NCI-H2107 treated with DMSO at 0.1 percent for 48 hours (cell line): ENCODE data around the gene SCN3A.

Experiments used
- DNase-seq: peaks from one replicate; lab custom pipeline; 2025; ENCODE audit not compliant: unreplicated experiment; lab: John Stamatoyannopoulos, UW

Gene SCN3A

DNA sequence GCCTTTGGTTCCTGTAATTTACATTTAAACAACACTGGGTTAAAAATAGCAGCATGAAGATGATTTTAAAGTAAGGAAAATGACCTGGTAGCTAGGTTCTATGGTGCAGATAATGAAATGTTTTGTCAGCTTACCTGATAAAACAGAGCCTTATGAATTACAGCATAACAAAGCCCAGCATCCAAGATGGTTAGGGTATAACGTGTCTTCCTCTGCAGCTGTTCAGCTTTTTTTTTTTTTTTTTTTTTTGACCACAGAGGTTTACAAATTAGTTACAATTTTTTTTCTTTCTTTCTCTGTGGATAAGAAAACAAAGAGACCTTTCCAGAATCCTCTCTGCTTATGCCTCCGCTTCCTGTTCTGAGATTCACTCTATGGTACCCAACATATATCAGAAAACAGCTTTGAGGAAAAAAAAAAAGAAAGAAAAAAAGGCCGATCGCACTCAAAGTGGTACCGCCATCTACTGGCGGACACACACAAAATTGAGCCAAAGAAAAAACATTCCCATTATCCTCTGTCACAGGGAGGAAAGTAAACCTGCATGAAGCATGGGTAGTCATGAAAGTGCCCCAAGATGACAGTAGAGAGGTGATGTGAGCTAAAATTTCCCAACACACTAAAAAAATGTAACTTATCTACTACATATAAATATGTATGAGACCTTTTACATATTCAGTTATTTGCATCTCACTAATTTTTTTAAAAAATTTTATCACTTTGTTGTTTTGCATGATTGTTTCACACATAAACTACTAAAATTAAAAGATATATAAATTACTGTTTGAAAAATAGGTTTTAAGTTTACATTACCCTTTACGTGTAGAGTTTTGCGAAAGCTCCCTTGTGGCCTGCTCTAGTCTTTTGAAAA lies at the start of gene SCN3A:
SCN3A (minus strand) TSS at position 362 of the 871 bp plus-strand sequence. CDS start 27,656 bp downstream, outside the sequence.
- DNase-seq: peak; percentile 79

DNA sequence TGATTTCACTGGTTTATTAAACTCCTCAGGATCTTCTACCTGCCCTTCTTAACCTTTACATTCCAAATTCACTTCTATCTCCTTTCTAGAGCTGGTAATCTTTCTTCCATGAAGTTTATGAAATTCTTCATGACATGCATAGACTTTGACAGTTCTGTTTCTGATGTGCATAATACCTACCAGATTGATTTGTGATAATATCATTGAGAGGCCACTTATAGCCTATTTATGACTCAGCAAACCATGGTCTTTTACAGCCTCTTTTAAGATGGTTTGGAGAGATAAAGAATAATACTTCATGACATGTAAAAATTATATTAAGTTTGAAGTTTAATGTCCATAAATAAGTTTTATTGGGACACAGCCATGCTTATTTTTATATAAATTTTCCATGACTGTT lies 49.3 kb upstream of the SCN3A start:
- DNase-seq: no peak

DNA sequence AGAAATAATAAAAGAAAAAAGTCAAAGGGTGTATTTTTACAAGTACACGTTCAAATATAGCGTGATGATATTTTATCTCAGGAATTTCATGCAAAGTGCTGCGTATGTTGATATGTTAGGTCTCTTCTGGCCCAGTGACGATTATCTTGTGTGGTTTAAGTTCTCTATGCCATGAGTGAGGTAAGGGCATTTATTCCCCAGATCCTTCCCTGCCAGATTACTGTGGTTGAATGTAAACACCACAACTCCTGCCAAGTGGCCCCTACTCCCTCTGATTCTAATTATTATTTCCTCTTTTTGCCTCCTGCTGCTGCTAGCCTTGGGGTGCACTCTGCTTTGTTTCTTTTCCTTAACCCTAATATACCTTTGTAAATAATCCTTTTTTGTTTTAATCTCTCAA lies 47.5 kb upstream of the SCN3A start:
- peak; percentile 38 for DNase-seq

DNA sequence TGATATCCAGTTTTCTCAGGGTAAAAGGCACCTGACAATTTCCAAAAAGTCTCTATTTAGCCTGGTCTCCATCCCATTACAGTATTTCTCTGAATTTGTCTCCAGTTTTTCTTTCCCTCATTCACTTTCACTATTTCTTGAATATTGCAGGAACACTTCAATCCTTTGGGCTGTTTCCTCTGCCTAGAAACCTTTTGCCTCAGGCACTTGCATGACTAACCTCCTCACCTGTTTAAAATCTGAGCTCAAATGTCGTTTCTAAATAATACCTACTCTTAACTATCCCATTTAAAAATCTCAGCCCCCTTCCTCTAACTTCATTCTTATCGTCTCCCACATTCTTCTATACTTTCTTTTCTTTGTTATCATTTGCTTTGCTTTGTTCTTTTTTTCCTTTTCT lies 44.4 kb upstream of the SCN3A start:
- no peak for DNase-seq

DNA sequence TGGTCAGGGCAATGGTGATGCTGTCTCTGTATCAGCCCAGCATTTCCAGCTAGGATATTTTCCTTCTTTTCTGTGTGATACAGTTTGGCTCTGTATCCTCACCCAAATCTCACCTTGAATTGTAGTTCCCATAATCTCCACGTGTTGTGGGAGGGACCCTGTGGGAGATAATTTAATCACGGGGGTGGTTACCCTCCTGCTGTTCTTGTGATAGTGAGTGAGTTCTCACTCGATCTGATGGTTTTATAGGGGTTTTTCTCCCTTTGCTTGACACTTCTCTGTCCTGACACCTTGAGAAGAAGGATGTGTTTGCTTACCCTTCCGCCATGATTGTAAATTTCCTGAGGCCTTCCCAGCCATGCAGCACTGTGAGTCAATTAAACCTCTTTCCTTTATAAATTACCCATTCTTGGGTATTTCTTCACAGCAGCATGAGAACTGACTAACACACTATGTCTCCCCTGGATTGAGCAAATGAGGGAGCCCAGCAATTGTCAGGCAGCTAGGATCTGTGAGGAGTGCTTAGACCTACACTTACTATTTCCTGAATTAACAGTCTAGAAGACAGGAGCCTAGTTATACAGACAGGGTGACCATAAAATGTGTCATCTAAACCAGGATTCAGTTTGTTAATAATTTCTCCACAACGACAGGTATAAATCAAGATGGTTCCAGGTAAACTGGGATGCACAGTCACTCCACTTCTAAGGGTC lies 41.4 kb upstream of the SCN3A start:
- DNase-seq: no peak

DNA sequence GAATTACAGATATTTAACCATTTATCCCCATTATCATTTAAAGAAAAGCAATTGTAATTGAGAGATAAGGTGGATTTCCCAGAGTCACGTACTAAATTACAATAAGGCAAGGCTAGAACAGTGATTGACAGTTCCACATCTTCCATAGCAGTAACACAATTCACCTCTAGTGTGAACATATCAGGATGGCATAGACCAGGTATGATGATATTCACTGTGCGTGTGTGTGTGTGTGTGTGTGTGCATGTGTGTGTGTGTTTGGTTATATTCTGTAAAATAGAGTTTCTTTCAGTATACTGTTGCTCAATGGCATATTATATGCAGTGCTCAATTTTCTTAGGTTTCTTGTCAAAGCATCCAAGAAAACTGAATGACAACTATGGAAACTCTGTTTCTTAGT lies 37.1 kb upstream of the SCN3A start:
- no peak for DNase-seq

DNA sequence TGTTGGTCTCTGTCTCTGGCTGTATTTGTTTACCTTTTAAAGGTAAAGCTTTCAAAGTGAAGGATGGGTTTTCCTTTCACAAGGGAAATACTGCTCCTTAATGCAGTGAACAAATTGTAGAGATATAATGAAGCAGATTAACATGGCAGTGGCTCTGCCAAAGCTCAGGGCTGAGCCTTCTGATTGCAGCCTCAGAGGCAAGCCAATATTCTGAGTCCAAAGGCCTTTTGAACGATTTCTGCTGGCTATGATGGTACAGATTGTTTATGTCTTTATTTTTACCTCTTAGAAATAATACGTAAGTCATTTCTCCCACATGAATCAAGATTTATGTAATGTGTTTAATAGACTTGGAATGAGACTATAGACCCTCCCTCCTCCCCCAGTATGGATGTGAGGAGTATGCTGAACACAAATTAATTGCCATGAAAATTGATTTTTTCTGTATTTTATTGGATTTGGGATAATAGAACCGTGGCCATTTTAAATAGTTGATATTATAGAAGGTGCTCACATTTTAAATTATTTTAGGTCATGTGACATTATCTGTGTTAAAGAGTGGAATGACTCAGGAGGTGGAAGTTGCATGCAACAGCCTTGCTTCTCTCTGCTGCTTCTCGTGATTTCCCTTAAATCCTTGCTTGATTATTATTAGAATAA lies 36.1 kb upstream of the SCN3A start:
- peak; percentile 47 for DNase-seq

DNA sequence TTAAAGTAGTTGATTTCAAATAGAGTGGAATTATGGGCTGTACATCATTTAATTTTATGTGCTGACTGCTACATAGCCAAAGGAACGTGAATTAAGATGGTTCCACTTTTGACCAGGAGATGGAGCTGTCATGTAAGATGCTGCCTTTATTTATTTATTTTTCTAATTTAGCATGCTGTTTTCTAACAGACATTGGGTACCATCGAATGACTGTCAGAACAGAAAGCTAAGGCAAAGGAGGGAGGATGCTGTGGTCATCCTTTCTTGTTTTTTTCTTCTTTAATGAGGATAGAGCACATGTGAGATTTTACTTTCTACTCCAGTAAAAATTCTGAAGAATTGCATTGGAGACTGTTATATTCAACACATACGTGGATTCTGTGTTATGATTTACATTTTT lies 35.4 kb upstream of the SCN3A start, which contains the start of gene SCN2A:
SCN2A (plus strand) TSS at position 185 of the 400 bp plus-strand sequence. CDS start 56,410 bp downstream, outside the sequence.
- peak; percentile 64 for DNase-seq

DNA sequence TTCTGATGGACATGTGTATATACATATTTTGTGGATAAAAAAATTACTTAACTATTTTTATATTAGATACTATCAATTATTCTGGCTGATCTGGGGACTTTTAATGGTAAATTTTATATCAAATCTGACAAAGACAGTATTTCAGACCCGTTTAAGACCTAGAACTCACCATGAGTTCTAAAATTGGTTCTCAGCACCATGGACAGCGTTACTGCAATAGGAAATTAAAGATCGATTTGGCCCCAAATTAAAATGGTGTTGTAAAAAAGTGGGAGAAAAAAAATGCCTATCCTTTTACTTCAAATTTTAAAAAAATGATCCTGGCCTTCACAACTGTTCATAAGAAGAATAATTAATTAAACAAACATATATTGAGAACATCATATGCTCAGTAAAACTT lies 34.4 kb upstream of the SCN3A start:
- no peak for DNase-seq

DNA sequence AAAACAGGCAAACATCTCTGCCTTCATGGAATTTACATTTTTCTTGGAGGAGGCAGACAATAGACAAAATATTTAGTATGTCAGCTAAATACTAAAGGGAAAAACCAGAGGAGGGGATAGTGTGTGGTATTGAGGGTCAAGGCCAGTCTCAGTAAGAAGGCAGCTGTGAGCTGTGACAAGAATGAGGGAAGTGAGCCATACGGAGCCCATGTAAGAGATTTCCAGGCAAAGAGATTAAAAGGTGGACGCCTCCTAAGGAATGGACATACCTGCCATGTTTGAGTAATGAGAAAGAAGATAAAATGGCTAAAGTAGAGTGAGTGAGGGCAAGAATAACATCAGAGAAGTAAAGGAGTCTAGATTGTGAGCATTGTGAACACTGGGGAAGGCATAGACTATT lies 33.2 kb upstream of the SCN3A start:
- DNase-seq: no peak

DNA sequence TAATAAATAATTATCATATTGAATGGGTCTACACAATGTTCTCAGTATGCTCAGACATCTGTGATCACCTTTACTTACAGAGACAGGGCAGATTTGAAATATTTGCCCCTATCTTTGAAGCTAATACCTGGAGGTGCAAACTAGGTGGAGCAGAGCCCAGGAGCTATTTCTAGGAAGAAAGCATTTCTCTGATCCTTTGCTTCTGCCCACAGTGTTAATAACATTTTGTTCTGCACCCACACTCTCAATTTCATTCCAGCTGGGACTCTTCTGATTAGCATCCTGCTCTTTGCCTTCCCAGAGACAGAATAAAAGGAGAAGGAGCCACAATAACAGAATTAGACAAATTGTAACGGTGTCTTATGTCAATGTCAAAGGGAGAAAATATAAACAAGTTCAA lies 23.7 kb upstream of the SCN3A start:
- DNase-seq: no peak

DNA sequence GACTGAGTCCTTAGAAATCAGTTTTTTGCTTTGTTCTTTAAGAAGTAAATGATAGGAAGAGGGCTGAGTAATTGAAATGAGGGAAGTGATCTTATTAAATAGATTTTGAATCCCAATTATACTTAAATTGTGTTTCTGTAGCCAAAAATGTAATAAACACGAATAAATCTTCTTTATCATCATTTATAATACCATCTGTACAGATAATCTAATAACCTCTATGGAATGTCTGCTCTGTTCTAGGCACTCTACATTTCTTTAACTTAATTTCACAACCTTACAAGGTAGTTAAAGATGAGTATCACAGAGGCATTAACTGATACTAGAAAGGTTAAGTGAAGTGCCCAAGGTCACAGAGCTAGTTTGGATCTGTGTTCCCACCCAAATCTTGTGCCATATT lies 21.1 kb upstream of the SCN3A start:
- no peak for DNase-seq

DNA sequence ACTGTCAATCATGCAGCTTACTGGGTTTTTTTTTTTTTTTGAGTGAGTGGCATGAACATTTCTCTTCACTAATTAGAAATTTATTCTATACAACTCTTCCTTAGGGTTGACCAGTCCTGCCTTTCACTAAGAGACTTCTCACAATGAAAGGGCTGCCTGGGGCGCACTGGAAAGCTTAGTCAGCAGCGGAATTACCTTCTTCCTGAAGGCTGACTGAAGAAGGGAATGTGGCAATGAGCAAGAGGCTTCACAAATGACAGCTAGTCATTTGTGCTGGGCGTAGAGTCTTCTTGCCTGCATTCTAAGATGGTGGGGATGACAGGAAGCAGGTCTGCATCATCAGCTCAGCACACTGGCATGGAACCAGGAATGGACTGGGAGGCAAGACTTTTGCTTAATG lies 15.6 kb upstream of the SCN3A start:
- DNase-seq: no peak

DNA sequence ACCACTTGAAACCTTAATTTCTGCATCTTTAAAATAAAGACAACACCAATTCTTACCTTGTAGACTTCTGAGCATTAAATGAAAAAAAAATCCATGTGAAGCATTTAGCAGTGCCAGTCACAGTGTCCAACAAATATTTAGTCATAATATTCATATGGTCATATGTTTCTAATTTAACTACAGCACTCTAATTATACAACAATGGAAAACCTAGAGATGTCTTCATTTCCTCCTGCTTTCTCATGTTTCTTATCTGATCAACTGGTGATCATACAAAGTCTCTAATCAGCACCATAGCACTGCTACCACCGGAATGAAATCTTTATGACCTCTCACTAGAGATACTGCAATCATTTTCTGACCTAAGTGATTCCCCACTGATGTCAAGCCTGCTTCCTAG lies 10.2 kb upstream of the SCN3A start:
- no peak for DNase-seq

DNA sequence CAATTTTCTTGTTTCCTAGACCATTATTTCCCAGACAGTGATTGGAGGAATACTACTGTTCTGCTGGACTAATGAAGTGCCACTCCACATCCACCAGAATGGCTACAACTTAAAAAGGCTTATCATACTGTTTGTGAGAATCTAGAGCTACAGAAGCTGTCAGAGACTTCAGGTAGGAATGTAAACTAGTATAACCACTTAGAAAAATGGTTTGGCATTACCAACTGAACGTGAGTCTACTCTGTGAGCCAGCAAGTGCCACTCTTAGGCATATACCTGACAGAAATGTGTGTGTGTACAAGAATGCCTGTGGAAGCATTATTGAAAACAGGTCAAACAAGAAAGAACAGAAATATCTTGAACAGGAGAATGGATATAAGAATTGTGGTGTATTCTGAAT lies 4.2 kb upstream of the SCN3A start:
- DNase-seq: no peak

DNA sequence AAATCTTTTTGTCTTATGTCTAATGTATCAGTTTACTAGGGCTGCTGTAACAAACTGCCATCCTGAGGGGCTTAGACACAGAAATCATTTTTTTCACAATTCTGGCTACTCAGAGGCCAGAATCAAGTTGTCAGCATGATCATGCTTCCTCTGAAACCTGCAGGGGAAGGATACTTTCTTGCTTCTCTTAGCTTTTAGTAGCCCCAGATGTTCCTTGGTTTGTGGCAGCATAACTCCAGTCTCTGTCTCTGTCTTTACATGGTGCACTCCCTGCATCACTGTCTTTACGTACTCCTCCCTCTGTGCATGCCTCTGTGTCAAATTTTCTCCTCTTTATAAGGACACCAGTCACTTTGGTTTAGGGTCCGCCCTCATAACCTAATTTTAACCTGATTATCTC lies 2.0 kb upstream of the SCN3A start:
- no peak for DNase-seq

DNA sequence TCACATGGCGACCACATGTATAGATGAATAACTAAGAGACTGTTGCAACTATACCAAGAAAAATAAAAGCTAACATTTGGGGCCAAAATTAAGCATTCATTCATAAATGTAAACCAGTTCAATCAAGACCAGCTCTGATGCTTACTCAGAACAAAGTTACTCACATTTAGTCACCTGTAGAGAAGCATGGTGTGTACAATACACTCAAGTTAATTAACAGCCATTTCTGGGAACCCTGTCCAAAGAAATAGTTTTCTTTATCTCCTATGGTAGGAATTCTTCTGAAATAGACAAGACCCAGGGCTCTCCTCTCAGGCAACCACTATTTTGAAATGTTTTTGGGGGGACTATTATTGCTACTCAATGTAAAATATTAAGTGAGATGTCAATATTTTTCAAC lies 1.6 kb downstream of the SCN3A start:
- no peak for DNase-seq

DNA sequence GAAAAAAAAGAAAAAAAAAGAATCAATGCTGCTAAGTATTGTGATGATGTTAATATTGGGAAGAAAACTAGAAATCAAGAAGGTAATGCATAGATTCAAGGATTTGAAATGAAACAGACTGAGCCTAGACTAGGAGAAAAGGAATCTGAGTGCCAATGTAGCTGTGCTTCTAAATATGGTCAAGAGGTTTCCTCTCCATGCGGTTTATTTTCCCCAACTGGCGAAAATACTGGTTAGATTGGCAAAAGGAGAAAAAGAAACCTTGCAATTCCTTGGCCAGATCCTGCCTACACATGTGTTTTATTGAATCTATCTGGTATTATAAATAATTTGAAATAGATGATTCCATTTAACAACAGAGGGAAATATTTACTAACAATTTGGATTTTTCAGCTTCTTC lies 5.7 kb downstream of the SCN3A start:
- DNase-seq: no peak

DNA sequence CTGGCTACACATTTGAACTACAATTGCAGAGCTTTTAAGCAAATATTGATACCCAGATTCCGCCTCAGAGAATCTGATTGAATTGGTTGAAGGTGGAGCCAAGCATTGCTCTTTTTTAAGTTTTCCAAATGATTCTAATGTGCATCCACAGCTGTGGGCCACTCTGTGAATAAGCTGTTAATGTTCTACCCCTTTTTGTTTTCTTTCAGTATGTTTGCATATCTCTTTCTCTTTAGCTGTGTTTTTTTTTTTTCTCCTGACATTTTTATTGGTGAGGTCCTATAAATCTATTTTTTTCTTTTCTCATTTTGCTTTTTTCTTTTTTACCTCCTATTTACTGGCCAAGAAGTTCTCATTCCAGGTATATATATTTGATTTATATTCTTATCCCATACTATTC lies 6.5 kb downstream of the SCN3A start:
- no peak for DNase-seq

DNA sequence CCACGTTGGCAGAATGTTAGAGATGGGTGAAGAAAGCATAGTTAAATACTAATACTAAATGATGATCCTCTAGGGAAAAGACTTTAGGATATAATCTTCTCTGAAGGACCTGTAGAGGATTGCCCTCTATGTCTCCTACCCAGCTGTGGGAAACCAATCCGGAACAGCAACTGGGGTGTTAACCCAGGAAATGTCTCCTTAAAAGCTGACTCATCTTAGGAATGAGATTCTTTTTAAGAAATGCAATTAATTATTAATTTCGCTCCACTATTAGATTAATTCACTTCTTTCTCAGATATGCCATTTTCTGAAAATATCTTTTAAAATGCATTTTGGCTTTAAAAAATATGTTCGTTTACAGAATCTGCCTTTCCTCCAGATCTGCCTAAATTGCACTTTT lies 7.4 kb downstream of the SCN3A start:
- no peak for DNase-seq

DNA sequence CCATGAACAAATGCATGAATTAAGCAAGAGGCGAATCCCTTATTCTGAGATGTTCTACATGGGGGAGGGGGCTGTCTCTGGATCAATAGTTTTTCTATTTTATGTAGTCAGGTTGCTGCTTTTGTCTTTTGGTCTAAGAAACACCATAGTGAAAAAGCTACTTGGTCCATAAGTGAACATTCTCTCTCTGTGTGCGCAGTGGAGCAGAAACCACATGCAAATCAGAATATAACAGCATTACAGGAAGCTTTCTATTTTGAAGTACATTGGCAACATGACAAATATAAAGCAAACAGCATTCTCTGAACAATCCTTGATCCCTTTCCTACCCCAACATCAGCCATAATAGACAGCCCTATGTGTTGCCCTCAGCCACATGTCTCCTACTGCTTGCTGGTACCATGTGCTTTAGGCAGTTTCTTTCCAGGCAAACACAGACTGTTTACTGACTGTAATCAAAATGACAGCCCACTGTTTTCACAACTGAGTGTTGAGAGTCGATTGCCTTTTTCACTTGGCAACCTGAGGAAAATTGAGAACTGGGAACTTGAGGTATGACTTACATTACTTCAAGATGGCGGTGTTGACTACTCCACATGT lies 10.6 kb downstream of the SCN3A start:
- peak; percentile 97 for DNase-seq
